Brain pericyte (primary cell): ENCODE measurements around the gene PBX2.
"Not testable (repeated sequence)": the region's sequence is repeated elsewhere in the genome, so short reads cannot be mapped to it uniquely, and the experiment has no call there.

Source experiments
- DNase-seq: peaks from one replicate; pipeline ENCODE4 v3.0.0-alpha.2; 2012; ENCODE audit warnings: low read depth, low spot score

Gene PBX2

DNA sequence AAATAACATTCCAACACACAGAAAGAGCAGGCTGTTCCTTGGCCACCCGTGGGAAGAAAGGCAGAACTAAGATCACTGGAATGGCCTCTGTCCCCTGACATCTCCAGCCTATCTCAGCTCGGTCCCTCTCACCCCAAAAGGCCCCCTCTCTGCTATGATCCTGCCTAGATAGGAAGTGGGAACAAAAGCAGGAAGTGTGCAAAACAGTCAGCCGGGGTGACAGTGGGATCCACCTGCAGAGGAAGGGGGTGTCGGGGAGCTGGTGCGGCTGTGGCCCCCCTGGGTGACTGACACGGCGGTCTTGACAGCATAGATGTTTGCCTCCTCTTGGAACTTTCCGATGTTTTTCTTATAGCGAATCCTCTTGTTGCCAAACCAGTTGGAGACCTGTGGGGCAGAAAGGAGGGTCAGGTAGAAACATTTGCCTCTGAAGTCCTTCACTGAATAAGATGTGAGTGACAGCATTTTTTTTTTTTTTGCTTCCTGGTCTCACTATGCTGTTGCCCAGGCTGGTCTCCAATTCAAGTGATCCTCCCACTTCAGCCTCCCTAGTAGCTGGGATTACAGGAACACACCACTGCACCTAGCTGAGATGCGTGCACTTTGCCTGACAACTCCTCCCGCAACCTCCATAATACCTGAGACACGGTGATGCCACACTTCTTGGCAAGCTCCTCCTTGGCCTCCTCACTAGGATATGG is 2.8 kb downstream of the PBX2 start:
- DNase-seq: no peak

DNA sequence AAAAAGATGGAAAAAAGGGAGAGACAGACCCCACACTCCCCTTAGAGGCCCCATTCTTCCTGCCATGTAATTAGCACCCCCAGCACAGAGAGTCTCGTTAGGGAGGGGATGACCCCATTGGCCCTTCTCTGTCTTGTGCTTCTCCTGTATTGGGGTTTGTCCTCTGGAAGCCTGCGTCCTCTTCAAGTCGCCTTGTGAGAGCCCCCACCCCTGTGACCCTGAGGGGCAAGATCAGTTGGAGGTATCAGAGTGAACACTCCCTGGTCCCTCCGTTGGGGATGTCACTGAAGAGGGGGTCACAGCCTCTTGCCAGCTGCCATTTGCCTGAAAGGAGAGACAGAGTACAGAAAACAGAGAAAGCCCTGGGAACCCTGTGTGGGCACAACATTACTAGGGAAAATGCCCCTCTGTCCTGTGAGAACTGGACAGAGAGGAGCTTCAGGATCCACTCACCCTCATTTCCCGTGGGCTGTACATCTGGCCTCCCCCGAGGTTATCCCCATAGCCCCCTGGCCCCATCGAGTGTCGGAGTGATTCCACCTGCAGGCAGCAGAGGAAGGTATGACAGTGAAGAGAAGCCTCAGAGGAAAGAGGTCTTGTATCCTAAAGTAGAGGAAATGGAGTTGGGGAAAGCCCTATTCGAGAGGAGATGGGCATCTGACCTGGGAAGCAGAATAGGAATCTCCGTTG is 3.7 kb downstream of the PBX2 start:
- DNase-seq: not testable (repeated sequence)

DNA sequence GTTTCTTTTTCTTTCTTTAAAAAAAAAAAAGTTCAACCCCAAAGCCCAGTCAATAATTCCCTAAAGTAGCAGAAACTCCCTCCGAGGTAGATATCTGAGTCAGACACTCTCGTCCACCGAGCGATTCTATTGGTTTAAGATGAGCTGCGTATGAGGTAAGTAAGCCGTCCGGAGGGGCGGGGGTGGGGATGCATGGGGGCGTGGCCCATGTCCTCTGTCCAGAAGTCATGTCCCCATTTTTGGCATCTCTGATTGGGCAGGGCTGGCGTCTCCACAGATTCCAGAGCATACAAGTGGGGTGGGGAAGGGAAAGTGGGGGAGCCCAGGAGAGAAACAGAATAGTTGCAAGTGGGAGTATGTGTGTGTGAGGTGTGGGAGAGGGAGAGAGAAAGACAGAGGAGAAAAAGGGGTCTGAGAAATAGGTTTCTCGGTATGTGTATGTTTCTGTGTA is 4.3 kb downstream of the PBX2 start:
- DNase-seq: not testable (repeated sequence)

DNA sequence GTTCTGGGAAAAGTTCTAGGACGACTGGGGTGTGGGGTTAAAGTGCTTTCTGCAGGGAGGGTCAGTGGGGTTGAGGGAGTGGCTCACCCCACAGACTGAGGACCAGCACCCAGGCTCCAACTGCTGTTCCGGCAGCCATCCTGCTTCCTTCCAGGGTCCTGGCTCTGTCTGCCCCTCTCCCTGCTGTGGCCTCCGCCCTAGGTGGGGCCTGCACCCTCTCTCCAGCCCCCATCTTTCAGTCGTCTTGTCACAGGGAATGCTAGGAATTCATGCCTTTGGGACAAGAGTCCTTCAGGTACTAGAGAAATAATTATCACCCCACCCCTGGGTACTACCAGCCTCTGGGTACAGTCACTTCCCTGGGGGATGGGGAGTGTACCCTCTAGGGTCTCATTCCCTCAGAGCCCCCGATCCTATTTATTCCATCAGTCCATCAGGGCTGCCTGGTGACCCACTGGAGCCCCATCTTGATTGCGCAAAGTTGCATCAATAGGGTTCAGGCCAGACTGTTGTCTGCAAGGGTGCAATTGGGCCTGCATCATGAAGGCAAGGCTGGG is 5.8 kb downstream of the PBX2 start, which contains the start of gene AGER:
AGER (minus strand) TSS at position 170 of the 557 bp plus-strand sequence; CDS start at position 139, 31 bp downstream.
- no peak for DNase-seq

DNA sequence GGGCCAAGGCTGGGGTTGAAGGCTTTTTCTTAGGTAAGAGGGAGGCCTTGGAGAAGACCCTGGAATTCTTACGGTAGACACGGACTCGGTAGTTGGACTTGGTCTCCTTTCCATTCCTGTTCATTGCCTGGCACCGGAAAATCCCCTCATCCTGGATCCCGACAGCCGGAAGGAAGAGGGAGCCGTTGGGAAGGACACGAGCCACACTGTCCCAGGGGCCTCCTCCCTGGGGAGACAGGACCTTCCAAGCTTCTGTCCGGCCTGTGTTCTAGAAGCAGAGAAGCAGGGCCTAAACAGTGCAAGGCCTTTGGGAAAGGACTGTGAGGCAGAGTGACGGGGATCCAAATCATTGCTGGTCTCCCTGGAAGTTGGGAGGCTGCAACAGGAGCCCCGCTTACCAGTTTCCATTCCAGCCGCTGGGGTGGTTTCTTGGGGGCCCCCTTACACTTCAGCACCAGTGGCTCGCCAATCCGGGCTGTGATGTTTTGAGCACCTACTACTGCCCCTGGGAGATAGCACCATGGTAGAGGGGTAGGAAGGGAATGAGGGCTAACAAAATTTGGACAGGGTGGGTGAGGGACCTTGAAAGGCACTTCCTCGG is 6.4 kb downstream of the PBX2 start:
- DNase-seq: no peak

DNA sequence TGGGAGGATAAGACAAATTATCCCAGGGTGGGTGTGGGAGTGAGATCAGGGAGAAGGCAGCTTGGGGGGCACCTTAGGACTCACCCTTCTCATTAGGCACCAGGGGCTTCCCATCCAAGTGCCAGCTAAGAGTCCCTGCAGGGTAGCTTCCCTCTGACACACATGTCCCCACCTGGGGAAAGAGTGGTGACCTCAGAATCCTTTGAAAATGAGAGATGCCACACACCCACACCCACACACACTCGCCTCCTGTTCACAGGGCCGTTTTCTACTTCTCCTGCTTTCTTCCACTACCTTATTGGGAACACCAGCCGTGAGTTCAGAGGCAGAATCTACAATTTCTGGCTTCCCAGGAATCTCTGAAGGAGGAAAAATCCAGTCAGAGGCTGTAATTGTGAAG is 7.0 kb downstream of the PBX2 start:
- DNase-seq: no peak

DNA sequence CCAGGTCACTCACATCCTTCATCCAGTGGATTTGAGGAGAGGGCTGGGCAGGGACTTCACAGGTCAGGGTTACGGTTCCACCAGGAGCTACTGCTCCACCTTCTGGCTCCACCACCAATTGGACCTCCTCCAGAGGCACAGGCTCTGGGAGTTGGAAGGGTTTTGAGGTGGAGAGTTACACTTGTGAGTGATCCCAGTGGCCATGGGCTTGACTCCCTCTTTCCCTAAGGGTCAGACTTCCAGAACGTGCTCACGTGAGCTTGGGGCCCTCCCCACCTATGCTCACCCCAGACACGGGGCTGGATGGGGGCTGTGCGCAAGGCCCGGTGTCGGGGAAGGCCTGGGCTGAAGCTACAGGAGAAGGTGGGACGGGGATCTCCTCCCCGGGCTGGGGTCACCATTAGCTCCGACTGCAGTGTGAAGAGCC is 7.4 kb downstream of the PBX2 start:
- DNase-seq: no peak

DNA sequence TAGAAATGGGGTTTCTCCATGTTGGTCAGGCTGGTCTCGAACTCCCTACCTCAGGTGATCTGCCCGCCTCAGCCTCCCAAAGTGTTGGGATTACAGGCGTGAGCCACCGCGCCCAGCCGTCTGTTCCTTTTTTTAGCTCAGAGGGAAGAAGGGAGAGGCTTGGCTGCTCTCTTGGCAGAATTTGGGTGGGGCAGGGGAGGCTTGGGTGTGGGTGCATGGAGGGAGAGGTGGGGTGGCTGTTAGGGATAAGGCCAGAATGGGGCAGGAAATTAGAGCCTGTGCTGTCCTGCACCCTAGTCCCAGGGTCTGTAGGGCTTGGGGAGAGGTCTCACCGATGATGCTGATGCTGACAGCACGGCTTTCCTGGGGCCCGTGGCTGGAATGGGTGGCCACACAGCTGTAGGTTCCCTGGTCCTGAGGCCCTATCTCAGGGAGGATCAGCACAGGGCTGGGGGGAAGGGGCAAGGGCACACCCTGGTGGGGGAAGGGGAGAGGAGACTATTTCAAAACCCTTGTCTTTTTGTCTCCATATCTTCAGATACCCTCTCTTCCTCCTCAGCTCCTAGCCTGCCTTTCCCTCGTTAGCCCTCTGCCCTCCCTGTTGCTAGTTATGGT is 8.0 kb downstream of the PBX2 start:
- DNase-seq: no peak

DNA sequence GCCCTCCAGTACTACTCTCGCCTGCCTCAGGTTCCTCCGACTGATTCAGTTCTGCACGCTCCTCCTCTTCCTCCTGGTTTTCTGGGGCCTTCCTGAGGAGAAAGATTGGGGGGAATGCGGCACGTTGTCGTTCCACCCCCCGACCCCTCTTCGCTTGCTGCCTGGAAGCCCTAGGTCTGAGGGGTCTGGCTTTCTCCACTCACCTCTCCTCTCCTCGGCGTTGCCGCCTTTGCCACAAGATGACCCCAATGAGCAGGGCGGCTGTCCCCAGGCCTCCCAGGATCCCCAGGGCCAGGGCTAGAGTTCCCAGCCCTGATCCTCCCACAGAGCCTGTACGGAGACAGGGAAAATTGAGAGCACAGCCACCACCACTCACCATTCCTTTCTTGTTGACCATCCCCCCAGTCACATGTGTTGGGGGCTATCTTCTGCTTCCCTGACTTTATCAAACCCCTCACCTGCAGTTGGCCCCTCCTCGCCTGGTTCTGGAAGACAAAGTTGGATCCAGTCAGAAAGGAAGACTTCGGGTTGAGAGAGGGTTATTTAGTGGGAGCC is 8.8 kb downstream of the PBX2 start:
- DNase-seq: no peak

DNA sequence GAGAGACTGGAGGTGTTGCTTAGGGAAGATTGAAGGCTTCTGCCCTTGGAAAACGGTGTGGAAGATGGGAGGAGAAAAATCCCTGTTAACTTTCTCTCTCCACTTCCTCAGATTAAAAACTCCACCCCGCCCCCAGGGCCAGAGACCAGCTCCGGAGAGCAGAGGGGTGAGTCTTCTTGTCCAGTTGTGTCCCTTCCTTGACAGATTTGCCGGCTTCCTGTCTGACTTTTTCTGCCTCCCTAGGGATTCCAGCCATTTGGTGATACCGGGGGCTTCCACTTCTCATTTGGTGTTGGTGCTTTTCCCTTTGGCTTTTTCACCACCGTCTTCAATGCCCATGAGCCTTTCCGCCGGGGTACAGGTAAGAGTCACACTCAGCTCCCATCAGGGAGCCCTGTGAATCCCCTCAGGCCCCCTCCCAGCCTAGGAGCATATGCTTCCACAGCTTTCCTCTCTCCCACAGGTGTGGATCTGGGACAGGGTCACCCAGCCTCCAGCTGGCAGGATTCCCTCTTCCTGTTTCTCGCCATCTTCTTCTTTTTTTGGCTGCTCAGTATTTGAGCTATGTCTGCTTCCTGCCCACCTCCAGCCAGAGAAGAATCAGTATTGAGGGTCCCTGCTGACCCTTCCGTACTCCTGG is 10.1 kb downstream of the PBX2 start:
- no peak for DNase-seq

DNA sequence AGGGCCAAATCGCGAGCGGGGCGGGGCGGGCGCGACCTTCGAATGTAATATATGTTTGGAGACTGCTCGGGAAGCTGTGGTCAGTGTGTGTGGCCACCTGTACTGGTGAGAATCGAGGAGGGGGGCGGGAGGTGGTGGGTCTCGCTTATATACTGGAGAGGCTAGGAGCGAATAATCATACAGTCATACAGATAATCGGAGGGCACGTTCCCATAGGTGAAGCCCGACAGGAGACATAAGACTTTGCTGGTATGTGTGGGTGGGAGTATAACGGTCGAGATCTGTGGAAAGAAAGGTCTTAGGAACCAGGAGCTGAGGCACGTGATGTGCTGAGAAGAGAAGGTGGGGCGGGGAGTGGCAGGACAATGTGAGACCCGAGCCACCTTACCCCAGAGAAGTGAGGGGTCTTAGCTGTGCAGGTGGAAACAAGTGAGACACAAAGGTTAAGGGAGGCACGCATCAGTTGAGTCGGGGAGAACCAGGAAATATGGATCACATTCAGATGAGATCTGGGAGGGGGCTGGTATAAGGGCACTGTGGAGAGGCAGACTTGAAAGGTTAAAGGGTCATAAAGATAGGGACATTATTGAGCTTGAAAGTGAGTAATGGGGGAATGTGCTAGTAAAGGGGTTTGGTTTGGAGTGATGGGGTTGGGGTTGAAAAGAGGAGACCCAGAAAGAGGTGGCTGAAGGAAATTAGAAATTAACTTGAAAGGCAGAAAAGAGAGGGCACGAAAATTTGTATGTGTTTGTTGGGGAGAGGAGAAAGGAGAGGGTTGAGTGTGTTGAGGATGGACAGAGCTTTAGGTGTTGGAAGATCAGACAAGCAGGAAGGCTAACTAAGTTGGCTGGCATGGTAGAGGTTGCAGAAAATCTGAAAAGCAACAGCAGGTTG is 11.2 kb downstream of the PBX2 start:
- no peak for DNase-seq

DNA sequence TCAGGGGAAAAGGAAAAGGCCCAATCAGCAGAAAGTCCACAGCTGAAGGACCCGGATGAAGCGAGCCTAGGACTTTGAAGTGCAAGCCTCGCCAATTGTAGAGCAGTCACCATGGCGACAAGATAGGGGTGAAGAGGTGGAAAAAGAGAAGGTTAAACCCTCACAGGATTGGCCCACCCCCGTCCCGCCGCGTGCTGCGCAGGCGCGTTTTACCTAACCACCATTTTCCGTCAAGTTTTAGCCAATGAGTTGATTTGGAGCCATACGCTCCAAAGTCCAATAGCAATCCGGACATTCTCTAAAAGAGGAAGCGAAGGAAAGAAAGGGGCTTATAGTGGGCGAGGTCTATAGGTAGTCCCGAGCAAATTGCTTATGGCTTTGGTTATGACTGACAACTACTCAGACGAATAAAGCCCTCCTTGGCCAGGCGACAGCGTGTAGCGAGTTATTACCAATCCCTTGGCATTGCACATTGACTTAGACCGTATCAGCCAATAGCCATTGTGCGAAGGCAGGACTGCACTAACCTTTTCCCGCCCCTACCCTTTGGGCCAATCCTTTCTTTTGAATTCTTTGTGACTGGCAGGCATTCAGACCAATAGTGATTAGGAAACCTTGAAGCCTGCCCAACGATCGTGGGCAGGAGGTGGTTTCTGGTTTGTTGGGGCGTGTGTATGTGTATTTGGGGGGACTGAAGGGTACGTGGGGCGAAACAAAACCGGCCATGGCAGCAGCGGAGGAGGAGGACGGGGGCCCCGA is 12.0 kb downstream of the PBX2 start, which contains the start of gene RNF5:
RNF5 (plus strand) TSS at position 618 of the 759 bp plus-strand sequence; CDS start at position 725, 107 bp downstream.
- peak; percentile 100 for DNase-seq

DNA sequence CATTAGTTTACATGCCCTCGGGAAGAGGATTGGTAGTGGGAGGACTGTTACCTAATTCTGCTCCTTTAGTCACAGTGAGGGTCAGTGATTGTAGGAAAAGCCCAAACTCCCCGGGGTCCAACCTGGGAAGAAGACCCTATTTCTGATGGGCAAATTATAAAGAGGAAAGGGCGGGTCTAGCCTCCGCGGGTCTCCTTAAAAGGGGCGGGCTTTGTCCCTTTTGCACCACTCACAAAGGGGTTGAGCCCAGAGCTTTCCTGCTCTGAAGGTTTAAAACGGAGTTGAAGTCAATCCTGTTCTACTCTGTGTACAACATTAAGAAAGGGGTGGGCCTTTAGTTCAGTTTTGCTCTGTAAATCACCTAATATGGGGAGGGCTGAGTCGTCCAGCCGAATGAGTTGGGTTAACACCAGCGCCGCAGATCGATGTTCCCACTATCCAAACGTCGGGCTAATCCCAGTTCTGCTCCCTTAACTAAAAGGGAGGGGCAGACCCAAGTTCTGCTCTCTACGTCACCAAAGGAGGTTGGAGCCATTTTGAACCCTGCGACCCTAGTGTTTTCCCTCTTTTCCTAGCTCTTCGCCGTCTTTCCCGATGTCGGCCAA is 12.7 kb downstream of the PBX2 start:
- no peak for DNase-seq

DNA sequence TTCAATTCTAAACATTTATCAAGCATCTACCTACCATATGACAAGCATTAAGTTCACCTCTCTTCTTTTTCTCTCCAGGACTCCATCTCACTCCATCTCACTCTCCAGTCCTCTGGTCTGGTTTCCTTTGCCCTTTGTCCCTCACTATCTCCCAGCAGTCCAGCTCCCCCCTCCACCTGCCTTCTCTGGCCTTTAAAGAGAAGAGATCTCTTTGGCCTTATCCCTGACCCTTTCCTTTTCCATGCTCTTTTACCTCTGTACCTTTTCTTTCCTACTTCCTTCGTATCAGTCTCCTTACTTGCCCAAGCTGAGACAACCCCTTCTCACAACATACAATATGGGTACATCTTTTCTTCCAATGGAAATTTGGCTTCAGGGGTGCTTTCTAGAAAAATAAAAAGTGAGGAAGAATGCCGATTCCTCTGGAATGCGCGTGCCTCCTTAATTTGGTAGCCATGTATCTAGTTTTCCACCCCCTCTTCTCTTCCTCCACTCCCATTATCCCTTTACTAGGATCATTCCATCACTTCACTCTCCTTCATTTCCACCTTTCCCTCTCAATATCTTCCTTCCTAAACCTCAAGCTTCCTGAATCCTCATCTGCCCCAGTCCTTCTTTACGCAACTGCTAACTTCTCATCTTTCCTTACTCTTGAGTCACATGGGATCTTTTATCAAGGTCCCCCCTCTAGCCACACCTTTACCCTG is 13.4 kb downstream of the PBX2 start:
- no peak for DNase-seq

DNA sequence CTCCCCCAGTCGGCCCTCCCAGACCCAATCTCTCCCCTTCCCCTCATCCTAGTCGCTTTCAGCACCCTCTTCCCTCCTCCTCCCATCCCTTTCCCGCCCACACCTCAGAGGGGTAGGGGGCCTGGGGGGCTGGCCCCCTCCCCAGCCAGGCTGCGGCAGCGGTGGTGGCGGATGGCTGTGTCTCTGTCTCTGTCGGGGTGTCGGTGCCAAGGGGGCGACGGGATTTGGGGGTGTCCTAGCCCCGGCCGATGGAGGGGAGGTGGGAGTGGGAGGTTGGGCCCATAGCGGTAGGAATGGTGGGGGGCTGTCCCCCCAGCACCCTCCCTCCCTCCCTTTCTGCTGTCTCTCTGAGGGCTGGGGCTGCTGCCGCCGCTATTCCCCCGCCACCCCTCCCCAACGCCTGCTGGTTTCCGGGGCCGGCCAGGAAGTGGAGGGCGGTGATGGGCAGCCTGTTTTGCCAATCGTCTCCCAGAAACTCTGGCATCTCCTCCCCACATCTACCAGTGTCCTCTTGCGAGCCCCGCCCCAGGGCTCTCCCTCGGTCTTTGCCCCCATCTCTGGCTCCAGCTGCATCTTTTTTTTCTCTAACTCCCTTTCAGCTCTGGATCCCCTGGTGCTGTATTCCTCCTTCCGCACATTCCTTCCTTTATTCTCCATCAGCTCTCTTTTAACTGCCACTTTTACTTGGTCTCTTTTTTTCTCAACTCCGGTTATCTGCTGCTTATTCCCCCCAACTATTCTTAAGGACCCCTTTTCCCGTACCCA is 14.1 kb downstream of the PBX2 start, which contains the start of gene AGPAT1:
AGPAT1 (minus strand) TSS at position 374 of the 765 bp plus-strand sequence. CDS start 4,588 bp downstream, outside the sequence.
- peak; percentile 82 for DNase-seq

DNA sequence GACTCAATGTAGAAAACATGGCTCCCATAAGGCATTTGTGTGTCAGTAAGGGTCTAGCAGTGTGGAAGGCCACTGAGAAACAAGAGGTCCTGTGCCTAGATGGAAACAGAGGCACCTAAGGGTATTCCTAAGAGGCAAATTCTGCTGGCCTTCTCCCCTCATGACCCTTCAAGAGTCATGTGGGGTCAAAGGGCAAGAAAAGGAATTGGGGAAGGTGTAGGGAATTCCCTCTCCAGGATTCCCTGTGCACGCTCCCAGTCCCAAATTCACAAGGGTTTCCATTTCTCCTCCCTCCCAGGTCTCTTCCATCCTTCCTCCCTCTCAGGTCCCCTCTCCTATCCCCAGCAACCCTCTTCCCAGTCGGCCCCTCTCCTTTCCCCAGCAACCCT is 14.7 kb downstream of the PBX2 start:
- DNase-seq: no peak

DNA sequence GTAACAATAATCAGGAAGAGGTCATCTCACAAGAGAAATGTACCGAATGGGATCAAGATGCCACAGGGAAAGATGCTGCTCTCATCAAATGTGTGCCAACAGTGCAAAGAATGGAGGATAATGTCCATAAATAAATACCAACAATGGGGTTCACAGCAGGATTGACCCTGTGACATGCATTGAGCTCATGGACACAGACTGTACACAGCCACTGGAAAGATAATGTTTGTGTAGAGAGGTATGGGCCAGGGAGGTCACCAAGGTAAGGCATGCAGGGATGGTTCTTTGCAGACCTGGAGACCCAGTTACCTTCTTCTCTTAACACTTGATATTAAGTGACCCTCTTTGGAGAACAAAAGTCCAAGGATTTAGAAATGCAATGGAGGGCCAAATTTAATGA is 15.6 kb downstream of the PBX2 start:
- no peak for DNase-seq
